Upper lobe of left lung (tissue), 6 donors: ENCODE results near the gene ANXA2. TPM values are rescaled to one million over a fixed set of nuclear protein-coding genes. Genes with fewer than 3 reads are reported as not detected.

Experiments used
- ATAC-seq, 2 donors: fragments of 200-7000 bp; cut with Tn5 transposase; one replicate each; pipeline ENCODE4 v1.9.1; 2022; ENCODE audit warnings: mild to moderate bottlenecking in 2 of 2, moderate library complexity in 2 of 2; ENCODE audit not compliant: low FRiP score in 2 of 2
- DNase-seq, 2 donors: peaks; one replicate each; pipeline ENCODE4 v3.0.0-alpha.2; 2019 to 2020
- H3K27ac ChIP-seq, 4 donors: fragments of 200-600 bp; sonication (generic); one replicate each; pipeline ENCODE4 v1.5.1; 2016 to 2019
- H3K27me3 ChIP-seq, 4 donors: fragments of 200-600 bp; sonication (generic); one replicate each; pipeline ENCODE4 v1.5.1; 2017 to 2019
- H3K36me3 ChIP-seq, 4 donors: fragments of 200-600 bp; sonication (generic); one replicate each; pipeline ENCODE4 v1.5.1; 2016 to 2019
- H3K4me1 ChIP-seq, 4 donors: fragments of 200-600 bp; sonication (generic); one replicate each; pipeline ENCODE4 v1.5.1; 2018 to 2019
- H3K4me3 ChIP-seq, 4 donors: fragments of 200-600 bp; sonication (generic); one replicate each; pipeline ENCODE4 v1.5.1; 2017 to 2019; ENCODE audit warnings: mild to moderate bottlenecking in 2 of 4, moderate library complexity in 1 of 4
- H3K9me3 ChIP-seq, 4 donors: fragments of 200-600 bp; sonication (generic); one replicate each; pipeline ENCODE4 v1.5.1; 2018 to 2019
- EP300 ChIP-seq, 4 donors: sonication (generic); formaldehyde crosslinking; IDR thresholded peaks; one replicate each; pipeline ENCODE4 v1.5.1; 2017; ENCODE audit warnings: antibody characterized with exemption in 4 of 4, control low read depth in 2 of 4
- POLR2A ChIP-seq, 4 donors: fragments of 450-650 bp; IDR thresholded peaks; one replicate each; pipeline ENCODE4 v1.5.1; 2016 to 2017; ENCODE audit warnings: antibody characterized with exemption in 4 of 4, mild to moderate bottlenecking in 2 of 4
- POLR2AphosphoS5 ChIP-seq, 2 donors: sonication (generic); formaldehyde crosslinking; IDR thresholded peaks; one replicate each; pipeline ENCODE4 v1.5.1; 2017; ENCODE audit warnings: antibody characterized with exemption in 2 of 2
- whole genome bisulfite sequencing, 2 donors: methylation state at CpG; one replicate each; pipeline ENCODE4 v1.1.5; 2017 to 2018; 5-methylcytosine and 5-hydroxymethylcytosine counted together
- total RNA-seq, 6 donors: library from RNA; depleted of rRNA in 4 of 6; stranded (reverse); fragments of >200 nt in 4 of 6; gene quantifications; one replicate each; pipeline versions ENCODE4 v1.1.0 to v1.2.1, GENCODE V29; 2016 to 2021
- TF ChIP-seq, protein P1 (sequence below), 6 experiments: fragments of 450-650 bp in 4 of 6; fragments of 200-600 bp in 2 of 6; sonication (generic) in 2 of 6; IDR thresholded peaks; one replicate each; pipeline ENCODE4 v1.5.1; 2016 to 2019; ENCODE audit warnings: antibody characterized with exemption in 6 of 6
- donor health status: DM: no; HTN: no; CAD: no; lungs with moderate emphysema.
- donor health status: DM: no; HTN: yes; CAD: no; lungs with severe emphysema.

ANXA2 gene
- total RNA-seq, 6 donors from 2014 or later, result 394 to 1,774 (median 1,094) TPM

DNA sequence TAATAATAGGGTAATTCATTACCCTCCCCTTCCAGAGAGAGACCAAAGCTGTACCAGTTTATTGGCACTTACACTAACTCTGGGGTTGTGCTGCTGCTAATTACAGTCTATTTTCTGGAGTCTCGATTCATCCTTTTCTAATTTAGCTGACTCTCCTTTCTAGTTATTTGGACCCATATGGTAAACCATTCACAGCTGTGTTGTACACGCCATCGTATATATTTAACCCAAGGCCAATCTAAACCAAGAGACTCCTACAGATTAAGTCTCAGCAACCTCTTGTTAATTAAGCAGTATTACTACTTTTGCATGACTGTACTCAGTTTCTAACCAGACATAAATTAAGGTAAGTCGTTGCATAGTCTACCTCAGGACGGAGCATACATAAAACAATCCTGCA, 22.5 kb downstream of the ANXA2 start:
- Histone ChIP-seq H3K4me3 (no peak overlapping the region), H3K27me3 (no peaks in the 10 kb centered on the region), H3K9me3 (no peaks in the 10 kb centered on the region), H3K36me3 (peaks cover 4 to 78% (median 33%) of the 10 kb centered on the region in 4 donors), H3K4me1 (peaks cover 50 to 68% (median 58%) of the 10 kb centered on the region in 4 donors), H3K27ac (peak overlapping the region in 3 of 4 donors; percentile 62 to 77 (median 74))
- WGBS, 2 donors, result 90 to 93% methylated on average over 5 of the region's 5 CpGs
- TF ChIP-seq POLR2A (IDR thresholded peaks at IDR 0.05), result no peak
- TF ChIP-seq EP300 (IDR thresholded peaks at IDR 0.05), result no peak
- TF ChIP-seq POLR2AphosphoS5 (IDR thresholded peaks at IDR 0.05), result no peak
- TF ChIP-seq, protein P1, sequence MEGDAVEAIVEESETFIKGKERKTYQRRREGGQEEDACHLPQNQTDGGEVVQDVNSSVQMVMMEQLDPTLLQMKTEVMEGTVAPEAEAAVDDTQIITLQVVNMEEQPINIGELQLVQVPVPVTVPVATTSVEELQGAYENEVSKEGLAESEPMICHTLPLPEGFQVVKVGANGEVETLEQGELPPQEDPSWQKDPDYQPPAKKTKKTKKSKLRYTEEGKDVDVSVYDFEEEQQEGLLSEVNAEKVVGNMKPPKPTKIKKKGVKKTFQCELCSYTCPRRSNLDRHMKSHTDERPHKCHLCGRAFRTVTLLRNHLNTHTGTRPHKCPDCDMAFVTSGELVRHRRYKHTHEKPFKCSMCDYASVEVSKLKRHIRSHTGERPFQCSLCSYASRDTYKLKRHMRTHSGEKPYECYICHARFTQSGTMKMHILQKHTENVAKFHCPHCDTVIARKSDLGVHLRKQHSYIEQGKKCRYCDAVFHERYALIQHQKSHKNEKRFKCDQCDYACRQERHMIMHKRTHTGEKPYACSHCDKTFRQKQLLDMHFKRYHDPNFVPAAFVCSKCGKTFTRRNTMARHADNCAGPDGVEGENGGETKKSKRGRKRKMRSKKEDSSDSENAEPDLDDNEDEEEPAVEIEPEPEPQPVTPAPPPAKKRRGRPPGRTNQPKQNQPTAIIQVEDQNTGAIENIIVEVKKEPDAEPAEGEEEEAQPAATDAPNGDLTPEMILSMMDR (IDR thresholded peaks at IDR 0.05), result no peak
- ATAC-seq, result no peak
- no peak for DNase-seq

DNA sequence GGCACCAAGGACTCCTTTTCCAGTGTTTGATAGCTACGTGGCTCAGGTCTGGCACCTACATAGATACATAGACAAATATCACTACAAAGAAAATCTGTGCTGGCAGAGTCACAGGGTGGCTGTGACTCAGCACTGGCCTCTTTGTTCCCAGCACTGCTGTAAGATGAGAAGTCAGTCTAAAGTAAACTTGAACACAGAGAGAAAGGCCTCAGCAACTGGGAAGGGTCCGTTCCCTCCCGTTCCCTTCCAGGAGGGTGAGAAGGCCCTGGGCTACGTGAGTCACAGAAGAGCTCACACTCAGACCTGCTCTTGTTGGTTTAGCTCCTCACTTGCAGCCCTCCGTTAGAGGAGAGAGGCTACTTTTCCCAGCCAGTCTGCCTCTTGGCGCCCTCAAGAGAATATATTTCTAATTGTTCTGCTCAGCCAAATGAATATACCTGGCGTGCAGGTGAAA, 23.1 kb downstream of the ANXA2 start:
- TF ChIP-seq EP300 (IDR thresholded peaks at IDR 0.05), result peak in 2 of 4 donors; percentile 12 to 65
- TF ChIP-seq, protein P1 (IDR thresholded peaks at IDR 0.05), result no peak
- peak; percentile 49 to 75 for TF ChIP-seq POLR2AphosphoS5 (IDR thresholded peaks at IDR 0.05)
- TF ChIP-seq POLR2A (IDR thresholded peaks at IDR 0.05), result peak in 1 of 4 donors; percentile 30
- H3K4me3 ChIP-seq, result no peak overlapping the region
- no peaks in the 10 kb centered on the region for H3K9me3 ChIP-seq
- DNase-seq (peak in 1 of 2 donors; percentile 84), ATAC-seq (peak; percentile 72 to 78)
- WGBS, 2 donors, result 47 to 56% methylated on average over 7 of the region's 7 CpGs
- peaks cover 53 to 68% (median 56%) of the 10 kb centered on the region in 4 donors for H3K4me1 ChIP-seq
- H3K36me3 ChIP-seq, result peaks cover 4 to 78% (median 27%) of the 10 kb centered on the region in 4 donors
- H3K27me3 ChIP-seq, result no peaks in the 10 kb centered on the region
- peak overlapping the region; percentile 44 to 77 (median 68) for H3K27ac ChIP-seq

DNA sequence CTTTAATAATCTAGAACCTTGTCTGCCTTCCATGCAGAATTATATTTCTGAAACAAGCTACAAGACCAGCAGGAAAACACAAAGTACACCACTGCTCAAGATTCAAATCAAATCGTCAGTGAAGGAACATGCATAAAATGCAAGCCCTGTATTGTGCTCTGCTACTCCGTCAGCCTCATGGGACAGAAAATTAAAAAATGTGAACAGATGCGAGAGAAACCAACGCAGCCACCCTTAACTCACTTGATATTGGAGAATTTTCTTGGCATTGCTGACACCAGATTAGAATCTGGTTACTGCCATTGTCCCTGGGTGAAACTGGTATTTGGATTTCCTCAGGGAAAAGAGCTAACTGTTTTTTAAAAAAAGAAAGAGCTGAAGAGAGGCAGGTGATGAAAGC, 23.6 kb downstream of the ANXA2 start:
- no peak overlapping the region for H3K4me3 ChIP-seq
- H3K36me3 ChIP-seq, result peaks cover 4 to 73% (median 29%) of the 10 kb centered on the region in 4 donors
- ATAC-seq (no peak), DNase-seq (no peak)
- 79 to 86% methylated on average over 4 of the region's 4 CpGs for WGBS, 2 donors
- no peaks in the 10 kb centered on the region for H3K9me3 ChIP-seq
- peaks cover 50 to 68% (median 56%) of the 10 kb centered on the region in 4 donors for H3K4me1 ChIP-seq
- no peaks in the 10 kb centered on the region for H3K27me3 ChIP-seq
- H3K27ac ChIP-seq, result peak overlapping the region; percentile 44 to 77 (median 68)
- TF ChIP-seq EP300 (IDR thresholded peaks at IDR 0.05) (no peak), POLR2A (IDR thresholded peaks at IDR 0.05) (no peak), POLR2AphosphoS5 (IDR thresholded peaks at IDR 0.05) (no peak)
- TF ChIP-seq, protein P1 (IDR thresholded peaks at IDR 0.05), result no peak

DNA sequence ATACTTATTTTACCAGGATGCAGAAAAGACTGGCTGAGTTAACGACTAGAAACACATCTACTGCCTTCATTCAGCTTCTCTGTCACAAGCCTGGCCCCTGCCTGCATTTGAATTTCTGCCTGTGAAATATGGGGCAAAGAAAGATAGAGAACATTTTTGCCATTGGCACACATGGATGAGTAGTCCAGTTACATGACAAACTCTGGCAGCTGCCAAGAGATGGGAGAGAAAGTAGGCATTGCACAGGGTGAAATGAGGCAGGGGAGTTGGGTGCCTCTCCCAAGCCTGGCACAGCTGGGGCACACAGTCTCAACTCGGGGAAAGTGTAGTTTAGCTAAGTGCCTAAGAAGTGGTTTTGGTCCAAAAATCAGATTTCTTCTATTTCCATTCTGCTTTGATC, 24.0 kb downstream of the ANXA2 start:
- Histone ChIP-seq H3K27ac (peak overlapping the region; percentile 44 to 77 (median 68)), H3K36me3 (peaks cover 4 to 69% (median 29%) of the 10 kb centered on the region in 4 donors), H3K4me1 (peaks cover 50 to 65% (median 56%) of the 10 kb centered on the region in 4 donors), H3K4me3 (no peak overlapping the region), H3K27me3 (no peaks in the 10 kb centered on the region), H3K9me3 (no peaks in the 10 kb centered on the region)
- TF ChIP-seq POLR2A (IDR thresholded peaks at IDR 0.05), result no peak
- TF ChIP-seq POLR2AphosphoS5 (IDR thresholded peaks at IDR 0.05), result no peak
- TF ChIP-seq, protein P1 (IDR thresholded peaks at IDR 0.05), result no peak
- TF ChIP-seq EP300 (IDR thresholded peaks at IDR 0.05), result no peak
- ATAC-seq (no peak), DNase-seq (no peak)
- 79 to 90% methylated on average over 2 of the region's 2 CpGs for WGBS, 2 donors

DNA sequence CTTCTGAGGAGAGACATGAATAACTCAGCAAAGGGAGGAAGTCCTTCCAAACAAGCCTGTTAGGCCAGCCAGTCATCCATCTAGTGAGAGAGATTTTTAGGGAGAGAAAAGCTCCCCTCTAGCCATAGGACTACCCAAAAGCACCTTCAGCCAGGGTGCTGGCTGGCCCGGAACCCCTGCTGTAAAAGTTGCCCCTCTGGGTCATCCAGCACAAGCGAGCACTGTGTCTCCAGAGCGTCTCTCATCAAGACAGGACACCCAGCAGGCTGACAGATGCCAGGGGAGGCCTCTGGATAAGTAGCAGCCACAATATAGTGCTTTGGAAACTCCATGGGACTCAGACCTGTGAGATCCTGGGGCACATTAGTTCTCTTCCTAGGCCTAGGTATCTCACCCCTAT, 24.5 kb downstream of the ANXA2 start:
- ATAC-seq (no peak), DNase-seq (no peak)
- WGBS, 2 donors, result 95 to 100% methylated on average over 3 of the region's 3 CpGs
- H3K4me3 ChIP-seq, result no peak overlapping the region
- peaks cover 4 to 65% (median 28%) of the 10 kb centered on the region in 4 donors for H3K36me3 ChIP-seq
- no peaks in the 10 kb centered on the region for H3K9me3 ChIP-seq
- H3K27ac ChIP-seq, result peak overlapping the region; percentile 44 to 77 (median 68)
- H3K27me3 ChIP-seq, result no peaks in the 10 kb centered on the region
- H3K4me1 ChIP-seq, result peaks cover 50 to 62% (median 56%) of the 10 kb centered on the region in 4 donors
- TF ChIP-seq POLR2AphosphoS5 (IDR thresholded peaks at IDR 0.05) (no peak), EP300 (IDR thresholded peaks at IDR 0.05) (no peak), POLR2A (IDR thresholded peaks at IDR 0.05) (no peak)
- TF ChIP-seq, protein P1 (IDR thresholded peaks at IDR 0.05), result no peak
